Heart left ventricle (tissue), 13 donors: ENCODE measurements around the gene SNAPC2.

Experiments
- POLR2A ChIP-seq, 2 donors: fragments of 450-650 bp; IDR thresholded peaks; one replicate each; pipeline ENCODE4 v1.6.1; 2017; ENCODE audit warnings: antibody characterized with exemption in 2 of 2, mild to moderate bottlenecking in 2 of 2, moderate library complexity in 2 of 2
- TF ChIP-seq, protein P1 (sequence below), 12 donors: fragments of 200-600 bp; sonication (generic) in 4 of 12; IDR thresholded peaks; one replicate each; pipeline versions ENCODE4 v1.5.0 to v1.8.0; 2018 to 2022; ENCODE audit warnings: antibody characterized with exemption in 12 of 12, mild to moderate bottlenecking in 5 of 12
- donor health status: ischemic (EF 13 %, LVEDD 7.1; RV severe dilation, severe dysfunction).
- donor health status: DM: no; HTN: yes; CAD: no.
- donor health status: DM: no; HTN: no; CAD: no.
- donor health status: ischemic (EF 25% LVEDD 6.9; RV normal size, moderate dysfunction).
- donor health status: ischemic (EF 25% LVEDD 5.7; RV mildly dilated, moderate dysfunction).
- donor health status: ischemic (EF 35%, LVEDD 5.7; RV mildly dilated, moderate dysfunction).
- donor health status: nonischemic (EF 11% LVEDD 7.7; RV severe dilation, severe dysfunction).
- donor health status: DM: yes; HTN: yes; CAD: no.
- donor health status: PGD.
- donor health status: ischemic (EF 29% LVEDD 5.4; RV normal size, mild dysfunction).
- donor health status: nonischemic (EF 23%, LVEDD 6.1; RV moderate dilation, normal function).

DNA sequence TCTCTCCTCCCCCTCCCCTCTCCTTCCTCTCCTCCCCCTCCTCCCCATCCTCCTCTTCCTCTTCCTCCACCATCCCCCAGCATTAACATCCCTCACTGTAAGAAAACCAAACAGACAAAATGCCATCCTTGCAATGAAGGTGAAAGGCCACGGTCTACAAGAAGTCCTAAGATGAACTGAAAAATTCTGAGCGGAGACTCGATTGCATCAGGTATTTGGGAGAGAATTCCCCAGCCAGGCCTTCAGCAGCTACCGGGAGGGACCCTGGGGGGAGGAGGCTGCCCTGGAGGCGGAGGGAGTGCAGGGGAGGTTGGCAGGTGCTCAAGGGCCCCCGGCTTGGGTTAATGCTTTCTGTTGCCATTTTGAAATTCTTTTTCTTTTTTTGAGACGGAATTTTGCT lies 33.4 kb downstream of the SNAPC2 start:
- no peak for TF ChIP-seq POLR2A (IDR thresholded peaks at IDR 0.05)
- TF ChIP-seq, protein P1, sequence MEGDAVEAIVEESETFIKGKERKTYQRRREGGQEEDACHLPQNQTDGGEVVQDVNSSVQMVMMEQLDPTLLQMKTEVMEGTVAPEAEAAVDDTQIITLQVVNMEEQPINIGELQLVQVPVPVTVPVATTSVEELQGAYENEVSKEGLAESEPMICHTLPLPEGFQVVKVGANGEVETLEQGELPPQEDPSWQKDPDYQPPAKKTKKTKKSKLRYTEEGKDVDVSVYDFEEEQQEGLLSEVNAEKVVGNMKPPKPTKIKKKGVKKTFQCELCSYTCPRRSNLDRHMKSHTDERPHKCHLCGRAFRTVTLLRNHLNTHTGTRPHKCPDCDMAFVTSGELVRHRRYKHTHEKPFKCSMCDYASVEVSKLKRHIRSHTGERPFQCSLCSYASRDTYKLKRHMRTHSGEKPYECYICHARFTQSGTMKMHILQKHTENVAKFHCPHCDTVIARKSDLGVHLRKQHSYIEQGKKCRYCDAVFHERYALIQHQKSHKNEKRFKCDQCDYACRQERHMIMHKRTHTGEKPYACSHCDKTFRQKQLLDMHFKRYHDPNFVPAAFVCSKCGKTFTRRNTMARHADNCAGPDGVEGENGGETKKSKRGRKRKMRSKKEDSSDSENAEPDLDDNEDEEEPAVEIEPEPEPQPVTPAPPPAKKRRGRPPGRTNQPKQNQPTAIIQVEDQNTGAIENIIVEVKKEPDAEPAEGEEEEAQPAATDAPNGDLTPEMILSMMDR (IDR thresholded peaks at IDR 0.05), result no peak
